NCI-H1436 treated with DMSO at 0.1 percent for 48 hours (cell line): ENCODE data around the gene GNMT.
A peak's percentile ranks its signal among the peaks of the same experiment; 100 is the strongest.
"Not testable (repeated sequence)": the region's sequence is repeated elsewhere in the genome, so short reads cannot be mapped to it uniquely, and the experiment has no call there.

ENCODE experiments used
- DNase-seq: peaks from one replicate; lab custom pipeline; 2025; lab: John Stamatoyannopoulos, UW

The GNMT gene

GRCh38 chr6:42978487-42978838, 17.9 kb downstream of the GNMT start:
- DNase-seq = no peak

GRCh38 chr6:42978839-42979522, 18.4 kb downstream of the GNMT start, which contains the start of gene PEX6:
PEX6 (minus strand) TSS chr6:42979181; CDS start chr6:42979150, 31 bp downstream.
- peak; percentile 28 for DNase-seq

DNA sequence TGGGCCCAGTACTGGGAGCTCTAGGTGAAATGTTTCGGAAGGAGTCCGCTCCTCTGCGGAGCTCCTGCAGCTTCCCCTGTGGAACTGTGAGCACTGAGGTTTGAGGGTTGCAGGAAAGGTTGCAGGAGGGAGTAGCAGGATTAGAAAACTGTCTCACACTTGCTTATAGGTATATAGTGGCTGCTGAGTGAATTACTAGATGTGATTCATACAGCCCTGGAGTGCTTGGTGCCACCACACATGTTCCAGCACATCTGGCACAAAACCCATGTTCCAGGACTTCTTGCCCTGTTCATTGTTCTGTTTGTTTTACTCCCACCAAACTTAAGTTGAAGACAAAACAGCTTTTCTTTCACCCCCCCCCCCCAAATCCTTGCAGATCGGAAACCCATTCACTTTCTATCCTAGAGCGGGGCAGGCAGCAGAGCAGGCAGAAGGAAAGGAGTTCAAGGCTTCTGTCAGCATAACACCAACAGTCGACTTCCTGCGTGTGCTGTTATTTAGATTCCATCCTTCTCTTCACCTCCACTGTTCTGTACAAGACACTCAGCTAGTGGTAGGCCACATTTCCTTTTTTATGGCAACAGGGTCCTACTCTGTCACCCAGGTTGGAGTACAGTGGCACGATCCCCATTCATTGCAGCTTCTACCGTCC, 19.1 kb downstream of the GNMT start:
- DNase-seq = no peak

GRCh38 chr6:42981836-42982235, 21.3 kb downstream of the GNMT start:
- DNase-seq = no peak

DNA sequence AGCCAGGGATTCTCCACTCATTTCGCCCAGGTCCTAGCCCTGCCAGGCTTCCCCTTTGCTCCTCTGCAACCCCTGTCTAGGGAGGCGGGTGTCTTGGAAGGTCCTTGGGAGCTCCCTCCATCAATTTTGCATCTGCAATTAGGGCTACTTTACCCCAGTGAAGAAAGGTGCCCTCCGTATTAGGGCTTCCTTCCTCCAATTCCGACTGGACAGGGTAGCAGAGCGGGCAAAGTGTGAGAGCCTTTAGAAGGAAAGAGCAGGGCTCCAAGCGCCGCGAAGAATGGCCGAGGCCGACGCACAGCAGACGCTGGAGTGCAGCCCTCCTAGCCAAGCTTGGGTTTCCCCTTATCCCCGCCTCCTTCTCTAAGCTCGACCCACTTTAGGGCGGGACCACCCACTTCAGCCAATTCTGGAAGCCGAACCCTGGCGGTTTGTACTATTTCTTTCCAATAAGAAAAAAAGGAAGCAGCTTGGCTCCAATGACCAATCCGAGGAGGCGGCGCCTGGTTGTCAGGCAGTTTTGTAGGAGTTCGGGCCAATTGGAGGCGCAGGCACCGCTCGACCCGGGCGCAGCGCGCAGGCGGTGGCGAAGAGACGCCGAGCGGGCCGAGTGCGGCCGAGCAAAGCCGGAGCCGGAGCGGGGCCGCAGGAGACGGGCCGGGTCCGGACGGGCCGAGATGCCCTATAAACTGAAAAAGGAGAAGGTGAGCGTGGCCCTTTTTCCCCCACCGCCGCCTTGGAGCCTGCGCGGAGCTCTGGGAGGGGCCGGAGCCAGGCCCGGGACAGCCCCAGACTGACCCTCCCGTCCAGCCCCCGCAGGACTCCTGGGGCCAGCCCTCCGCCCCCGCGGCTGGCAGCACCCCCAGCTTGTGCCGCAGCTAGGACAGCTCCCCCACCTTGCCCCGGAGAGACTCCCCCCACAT, 23.7 kb downstream of the GNMT start, which contains the start of gene PPP2R5D:
PPP2R5D (plus strand) TSS at position 570 of the 923 bp plus-strand sequence; CDS start at position 678, 108 bp downstream.
- peak; percentile 98 for DNase-seq

DNA sequence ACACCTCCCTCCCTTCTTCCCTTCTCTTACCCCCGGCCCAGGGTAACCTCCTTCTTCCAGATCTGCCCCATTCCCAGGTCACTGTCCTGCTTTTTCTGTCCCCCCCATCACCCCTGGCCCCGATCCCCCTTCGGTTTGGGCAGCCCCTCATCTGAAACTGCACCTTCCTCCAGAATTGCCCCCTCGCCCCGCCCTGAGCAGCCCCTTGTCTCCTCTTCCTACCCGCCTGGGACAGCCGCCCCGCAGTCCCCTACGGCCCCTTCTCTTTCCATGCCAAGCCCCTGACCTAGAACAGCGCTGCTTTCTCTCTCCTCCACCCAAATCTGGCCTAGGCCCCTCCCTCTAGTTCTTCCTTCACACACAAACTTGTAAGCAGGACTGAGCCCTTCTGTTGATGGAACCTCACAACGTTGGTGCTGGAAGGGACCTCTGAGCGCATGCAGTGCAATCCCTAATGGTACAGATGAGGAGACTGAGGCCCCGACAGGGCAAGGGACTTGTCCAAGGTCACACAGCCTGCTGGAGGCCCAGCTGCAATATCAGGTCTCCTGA, 24.4 kb downstream of the GNMT start:
- no peak for DNase-seq

DNA sequence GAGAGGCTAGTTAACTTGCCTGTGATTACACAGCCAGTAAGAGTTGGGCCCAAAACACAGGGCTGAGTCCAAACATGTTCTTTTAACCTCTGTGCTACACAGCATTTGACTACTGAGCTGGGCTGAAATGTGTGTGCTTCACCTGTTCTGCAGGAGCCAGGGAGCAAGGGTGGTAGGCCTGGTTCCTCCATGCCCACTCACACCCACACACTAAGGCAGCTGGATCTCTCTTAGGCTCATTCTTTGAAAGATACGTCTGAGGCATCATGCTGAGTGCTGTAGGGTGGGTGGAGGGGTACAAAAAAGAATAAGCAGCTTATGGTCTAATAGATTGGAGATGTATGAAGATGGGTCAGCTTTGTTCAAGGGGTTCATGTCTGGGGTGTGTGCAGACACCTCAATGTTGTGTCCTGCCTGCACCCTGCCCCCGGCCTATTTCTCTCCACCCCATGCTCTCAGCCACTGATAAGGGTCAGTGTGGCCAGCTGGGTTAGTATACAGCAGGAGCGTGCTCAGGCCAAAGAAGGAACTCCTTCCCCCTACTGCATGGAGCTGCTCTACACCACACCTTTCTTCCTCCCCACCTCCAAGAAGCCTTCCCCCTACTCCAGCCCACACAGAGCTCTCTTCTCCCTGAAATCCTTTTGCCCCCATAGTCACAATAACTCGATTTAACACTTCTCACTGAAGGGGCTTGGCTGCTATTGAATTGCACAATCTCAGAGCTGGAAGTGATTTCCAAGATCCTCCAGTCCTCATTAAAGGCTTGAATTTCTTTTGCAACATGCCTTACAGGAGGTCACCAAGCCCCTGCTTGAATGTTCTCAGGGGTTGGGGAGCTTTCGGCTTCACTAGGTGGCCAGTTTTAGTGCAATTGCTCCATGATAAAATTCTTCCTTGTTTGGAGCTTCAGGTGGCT, 27.2 kb downstream of the GNMT start:
- DNase-seq = no peak

DNA sequence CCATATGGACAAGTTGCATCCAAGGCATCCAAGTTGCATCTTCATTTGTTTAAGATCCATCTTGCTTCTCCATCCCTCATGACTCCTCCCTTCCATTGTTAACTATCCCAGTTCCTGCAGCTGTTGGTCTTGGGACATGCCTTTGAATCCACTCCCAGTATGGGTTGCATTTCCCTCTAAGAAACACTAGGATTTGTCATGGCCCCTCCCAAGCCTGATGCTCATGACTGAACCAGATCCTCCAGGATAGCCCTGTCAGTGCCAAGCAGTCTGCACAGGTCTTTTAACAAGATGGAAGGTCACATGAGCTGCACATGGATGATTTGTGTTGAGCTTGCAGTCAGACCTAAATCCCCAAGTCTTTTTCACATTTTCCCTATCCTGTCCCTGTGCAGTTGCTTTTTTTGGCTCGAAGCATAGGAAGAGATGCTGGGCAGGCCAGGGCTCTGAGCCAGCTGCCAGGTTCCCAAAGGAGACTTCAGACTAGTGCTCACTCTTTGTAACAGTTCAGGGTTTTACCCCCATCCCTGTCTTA, 28.0 kb downstream of the GNMT start:
- no peak for DNase-seq

- DNase-seq = no peak
Measured at GRCh38 chr6:42989923-42990322, 29.4 kb downstream of the GNMT start.

DNA sequence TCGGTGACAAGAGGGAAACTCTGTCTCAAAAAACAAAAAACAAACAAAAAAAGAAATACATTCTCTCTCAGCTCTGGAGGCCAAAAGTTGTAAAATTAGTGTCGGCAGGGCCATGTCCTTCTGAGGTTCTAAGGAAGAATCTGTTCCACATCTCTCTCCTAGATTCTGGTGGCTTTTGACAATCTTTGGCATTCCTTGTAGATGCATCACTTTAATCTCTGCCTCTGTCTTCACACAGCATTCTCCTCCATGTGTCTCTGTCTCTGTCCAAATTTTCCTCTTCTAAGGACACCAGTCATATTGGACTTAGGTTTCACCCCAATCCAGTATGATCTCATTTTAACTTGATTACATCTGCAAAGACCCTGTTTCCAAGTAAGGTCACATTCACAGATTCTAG, 32.9 kb downstream of the GNMT start:
- no peak for DNase-seq

DNA sequence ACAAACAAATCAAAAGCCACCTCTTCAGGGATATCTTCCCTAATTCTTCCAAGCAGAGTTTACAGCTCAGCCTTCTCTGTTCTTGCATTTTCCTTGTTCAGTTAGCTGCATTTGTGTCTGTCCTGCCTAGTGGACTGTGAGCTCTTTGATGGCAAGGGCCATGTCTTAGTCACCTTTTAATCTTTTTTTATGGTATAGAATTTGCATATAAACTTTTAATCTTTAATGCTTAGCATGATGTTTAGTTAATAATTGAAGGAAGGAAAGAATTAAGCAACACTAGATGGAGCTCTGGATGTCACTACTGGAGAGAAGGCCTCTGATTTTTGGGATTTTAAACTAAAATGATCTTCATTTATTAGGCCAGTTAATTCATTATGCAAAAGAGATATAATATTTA, 36.0 kb downstream of the GNMT start:
- DNase-seq = no peak

DNA sequence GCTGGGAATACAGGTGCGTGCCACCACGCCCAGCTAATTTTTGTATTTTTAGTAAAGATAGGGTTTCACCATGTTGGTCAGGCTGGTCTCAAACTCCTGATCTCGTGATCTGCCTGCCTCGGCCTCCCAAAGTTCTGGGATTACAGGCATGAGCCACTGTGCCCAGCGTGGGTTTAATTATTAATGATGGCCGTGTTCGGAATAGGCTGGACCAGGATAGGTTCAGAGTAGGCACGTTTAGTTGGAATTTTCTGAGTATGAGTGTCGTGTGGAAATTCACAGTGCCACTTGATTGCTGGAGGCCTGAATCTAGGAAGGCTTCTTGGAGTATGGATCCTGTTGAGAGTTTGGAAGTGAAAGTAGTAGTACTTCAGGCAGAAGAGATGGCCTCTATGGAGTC, 37.7 kb downstream of the GNMT start:
- DNase-seq = not testable (repeated sequence)

GRCh38 chr6:43001843-43002242, 41.3 kb downstream of the GNMT start:
- no peak for DNase-seq

DNA sequence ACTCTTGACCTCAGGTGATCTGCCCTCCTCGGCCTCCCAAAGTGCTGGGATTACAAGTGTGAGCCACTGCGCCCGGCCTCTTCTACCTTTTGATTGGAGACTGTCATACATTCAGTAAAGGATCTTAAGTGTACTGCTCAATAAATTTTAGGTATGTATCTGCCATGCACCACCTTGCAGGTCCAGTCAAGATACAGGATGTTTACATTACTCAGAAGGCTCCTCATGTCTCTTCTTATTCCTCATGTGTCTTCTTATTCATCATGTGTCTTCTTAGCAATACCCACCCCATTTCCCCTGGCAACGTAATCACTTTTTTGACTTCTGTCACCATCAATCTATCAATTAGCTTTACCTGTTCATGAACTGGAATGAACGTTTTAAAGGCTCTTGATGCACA, 45.3 kb downstream of the GNMT start:
- DNase-seq = no peak

DNA sequence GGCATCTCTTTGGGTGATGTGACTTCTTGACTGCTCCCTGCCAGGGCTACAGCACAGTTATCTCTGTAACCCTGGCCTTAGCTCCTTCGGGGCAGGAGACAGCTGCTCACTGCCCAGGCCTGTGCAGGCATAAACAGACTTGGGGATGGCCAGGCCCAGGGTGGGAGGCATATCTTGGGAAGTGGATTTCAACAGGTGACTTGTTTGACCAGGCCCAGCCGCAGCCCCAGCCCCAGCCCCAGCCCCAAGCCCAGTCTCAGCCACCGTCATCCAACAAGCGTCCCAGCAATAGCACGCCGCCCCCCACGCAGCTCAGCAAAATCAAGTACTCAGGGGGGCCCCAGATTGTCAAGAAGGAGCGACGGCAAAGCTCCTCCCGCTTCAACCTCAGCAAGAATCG, 45.7 kb downstream of the GNMT start:
- DNase-seq = no peak

DNA sequence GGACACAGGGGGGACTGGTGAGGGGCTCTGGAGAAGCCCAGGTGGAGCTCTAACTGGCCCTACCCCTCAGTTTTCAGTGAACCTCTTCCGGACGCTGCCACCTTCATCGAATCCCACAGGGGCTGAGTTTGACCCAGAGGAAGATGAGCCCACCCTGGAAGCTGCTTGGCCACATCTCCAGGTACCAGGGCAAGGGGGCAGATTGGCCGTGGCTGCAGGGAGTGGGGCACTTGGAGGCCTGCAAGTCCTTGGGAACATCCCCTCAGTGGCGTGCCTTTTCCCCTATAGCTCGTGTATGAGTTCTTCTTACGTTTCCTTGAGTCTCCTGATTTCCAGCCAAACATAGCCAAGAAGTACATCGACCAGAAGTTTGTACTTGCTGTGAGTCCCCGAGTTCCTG, 46.6 kb downstream of the GNMT start:
- no peak for DNase-seq

DNA sequence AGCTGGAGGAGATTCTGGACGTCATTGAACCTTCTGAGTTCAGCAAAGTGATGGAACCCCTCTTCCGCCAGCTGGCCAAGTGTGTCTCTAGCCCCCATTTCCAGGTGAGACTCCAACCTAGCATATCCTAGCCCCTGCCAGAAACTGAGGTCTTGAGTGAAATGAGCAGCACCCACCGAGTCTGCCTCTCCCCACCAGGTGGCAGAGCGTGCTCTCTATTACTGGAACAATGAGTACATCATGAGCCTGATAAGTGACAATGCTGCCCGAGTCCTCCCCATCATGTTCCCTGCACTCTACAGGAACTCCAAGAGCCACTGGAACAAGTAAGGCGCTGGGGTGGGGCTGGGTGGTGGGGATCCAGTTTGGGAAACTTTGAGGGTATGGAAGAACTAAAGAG, 48.6 kb downstream of the GNMT start:
- no peak for DNase-seq

DNA sequence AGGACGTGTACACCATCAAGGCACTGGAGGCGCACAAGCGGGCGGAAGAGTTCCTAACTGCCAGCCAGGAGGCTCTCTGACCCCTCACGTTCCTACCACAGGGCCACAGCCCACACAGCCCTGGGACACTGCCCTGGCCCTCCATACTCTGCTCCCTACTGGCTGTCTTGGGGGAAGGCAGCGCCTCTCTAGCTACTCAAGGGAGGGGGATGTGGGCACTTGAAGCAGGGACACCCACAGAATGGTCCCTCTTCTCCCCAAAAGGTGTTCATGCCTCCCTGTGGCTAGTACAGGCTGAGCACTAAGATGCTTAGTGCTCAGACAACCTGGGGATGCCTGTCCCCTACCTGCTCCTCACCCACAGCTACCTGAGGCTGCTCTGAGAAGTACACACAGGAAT, 50.7 kb downstream of the GNMT start:
- DNase-seq = no peak

DNA sequence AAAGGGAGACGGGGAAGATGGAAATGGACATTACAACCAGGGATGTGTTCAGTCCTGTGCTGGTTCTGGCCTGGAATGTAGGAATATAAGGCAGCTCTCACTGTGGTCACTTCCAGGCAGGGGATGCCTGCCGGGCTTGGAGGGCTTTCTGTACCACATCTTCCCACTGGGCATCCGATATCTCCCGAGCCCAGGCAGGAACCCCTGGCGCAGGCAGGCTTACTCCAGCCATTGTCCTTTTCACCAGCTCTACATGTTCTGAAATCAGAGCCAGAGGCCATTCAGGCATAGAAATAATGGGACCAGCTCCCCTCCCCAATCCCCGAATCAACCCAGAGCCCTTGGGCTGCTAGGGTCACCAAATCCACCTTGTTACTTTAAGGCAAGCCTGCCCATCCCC, 51.8 kb downstream of the GNMT start:
- no peak for DNase-seq

GRCh38 chr6:43013097-43013842, 52.7 kb downstream of the GNMT start:
- no peak for DNase-seq
